Astrocyte of the hippocampus (primary cell): ENCODE measurements around the gene CDC27.
"Not testable (repeated sequence)": the region's sequence is repeated elsewhere in the genome, so short reads cannot be mapped to it uniquely, and the experiment has no call there.

Experiments used
- DNase-seq: peaks from one replicate; pipeline ENCODE4 v3.0.0; 2011; ENCODE audit warnings: low read depth, low spot score

CDC27 gene

DNA sequence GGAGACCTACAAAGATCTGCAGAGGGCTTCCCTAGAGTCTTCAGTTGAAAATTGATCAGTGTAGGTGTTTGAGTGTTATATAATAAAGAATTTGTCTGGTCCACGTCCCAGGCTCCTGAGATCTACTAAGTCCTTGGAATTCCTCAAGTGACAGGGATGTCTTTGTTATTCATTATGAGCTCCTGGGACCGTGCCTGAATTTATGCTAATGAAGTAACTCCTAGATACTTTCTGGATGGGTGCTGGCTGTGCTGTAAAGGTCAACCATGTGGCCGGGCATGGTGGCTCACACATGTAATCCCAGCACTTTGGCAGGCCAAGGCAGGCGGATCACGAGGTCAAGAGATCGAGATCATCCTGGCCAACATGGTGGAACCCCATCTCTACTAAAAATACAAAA lies 43.7 kb downstream of the CDC27 start:
- DNase-seq, result no peak

GRCh38 chr17:47135235-47135634 lies 53.9 kb downstream of the CDC27 start:
- no peak for DNase-seq

- not testable (repeated sequence) for DNase-seq
These were observed 54.7 kb downstream of the CDC27 start for GRCh38 chr17:47134354-47134753.

DNA sequence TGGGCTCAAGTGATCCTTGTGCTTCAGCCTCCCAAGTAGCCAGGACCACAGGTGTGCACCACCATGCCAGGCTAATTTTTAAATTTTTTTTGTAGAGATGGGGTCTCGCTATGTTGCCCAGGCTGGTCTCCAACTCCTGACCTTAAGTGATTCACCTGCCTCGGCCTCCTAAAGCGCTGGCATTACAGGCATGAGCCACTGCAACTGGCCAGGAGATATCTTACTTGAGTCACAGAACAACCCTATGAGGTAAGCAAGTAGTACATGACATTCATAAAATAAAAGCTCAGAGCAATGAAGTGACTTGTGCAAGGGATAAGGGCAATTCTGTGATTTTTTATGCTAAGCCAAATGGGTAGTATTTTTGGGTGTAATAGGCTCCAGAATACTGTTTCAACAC lies 57.3 kb downstream of the CDC27 start:
- DNase-seq, result peak; percentile 12

DNA sequence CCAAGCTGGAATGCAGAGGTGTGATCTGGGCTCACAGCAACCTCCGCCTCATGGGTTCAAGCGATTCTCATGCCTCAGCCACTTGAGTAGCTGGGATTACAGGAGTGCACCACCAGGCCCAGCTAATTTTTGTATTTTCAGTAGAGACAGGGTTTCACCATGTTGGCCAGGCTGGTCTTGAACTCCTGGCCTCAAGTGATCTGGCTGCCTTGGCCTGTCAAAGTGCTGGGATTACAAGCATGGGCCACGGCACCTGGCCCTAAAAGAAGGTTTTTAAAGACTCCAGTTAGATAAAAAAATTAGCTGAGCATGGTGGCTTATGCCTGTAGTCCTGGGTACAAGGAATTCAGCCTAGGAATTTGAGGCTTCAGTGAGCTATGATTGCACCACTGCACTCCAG lies 62.3 kb downstream of the CDC27 start:
- DNase-seq, result not testable (repeated sequence)

- not testable (repeated sequence) for DNase-seq
These were observed 65.8 kb downstream of the CDC27 start for GRCh38 chr17:47123262-47123661.

DNA sequence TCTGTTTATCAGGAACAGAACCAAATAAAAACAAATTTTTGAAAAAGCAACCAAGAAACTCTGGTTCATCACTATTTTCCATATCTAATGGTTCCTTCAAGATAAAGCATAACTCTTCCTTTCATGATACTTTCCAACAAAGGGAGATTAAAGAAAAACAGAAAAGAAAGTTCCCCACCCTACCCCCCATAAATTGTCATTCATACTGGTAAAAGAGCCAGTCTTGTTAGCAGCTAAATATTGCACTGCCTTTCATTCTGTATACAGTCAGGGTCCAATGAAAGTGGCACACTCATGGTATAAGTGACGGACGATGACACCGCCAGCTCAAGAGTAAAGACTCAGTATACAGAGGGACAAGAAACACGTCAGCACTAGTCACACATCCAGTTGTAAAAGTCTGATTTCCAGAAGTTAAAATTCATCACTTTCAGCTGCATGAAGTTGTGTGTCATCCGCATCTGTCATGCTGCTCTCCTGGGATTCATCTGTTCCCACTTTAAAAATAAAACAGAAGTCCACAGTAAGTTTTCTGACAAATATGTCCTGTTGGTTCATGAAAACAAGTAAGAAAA lies 68.5 kb downstream of the CDC27 start:
- peak; percentile 7 for DNase-seq

DNA sequence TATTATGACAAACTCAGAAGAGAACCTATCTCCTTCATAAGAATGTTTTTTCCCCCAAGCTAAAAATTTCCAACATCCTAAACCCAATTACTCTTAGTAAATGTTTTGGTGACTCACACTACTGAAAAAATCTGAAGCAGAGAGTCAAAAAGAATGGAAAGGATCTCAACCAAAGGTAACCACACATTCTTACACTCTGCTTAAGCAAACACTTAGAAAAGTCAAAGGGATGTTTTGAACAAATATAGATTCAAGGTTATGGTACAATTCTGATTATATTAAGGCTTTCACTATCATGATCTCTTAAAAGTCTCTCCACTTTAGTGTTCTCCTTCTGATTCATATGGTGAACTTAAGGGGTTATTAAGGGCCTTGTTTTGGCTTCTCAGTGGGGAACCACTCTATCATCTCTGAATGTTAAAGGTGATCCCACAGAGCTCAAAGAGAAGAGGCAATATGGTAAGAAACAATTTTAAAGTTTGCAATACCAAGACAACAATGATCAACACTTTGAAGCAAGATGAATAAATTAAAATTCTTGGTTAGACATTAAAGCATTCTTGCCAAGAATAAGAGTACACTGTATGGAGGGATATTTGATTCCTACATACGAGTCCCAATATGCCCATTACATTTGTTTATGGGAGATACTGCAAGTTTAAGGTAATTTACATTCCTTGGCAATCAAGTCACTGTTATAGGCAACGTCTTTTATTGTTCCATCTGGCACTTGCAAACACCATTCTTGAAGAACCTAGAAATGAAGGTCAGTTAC lies 69.2 kb downstream of the CDC27 start:
- DNase-seq, result peak; percentile 70

GRCh38 chr17:47117386-47117785 lies 71.7 kb downstream of the CDC27 start:
- DNase-seq, result no peak

DNA sequence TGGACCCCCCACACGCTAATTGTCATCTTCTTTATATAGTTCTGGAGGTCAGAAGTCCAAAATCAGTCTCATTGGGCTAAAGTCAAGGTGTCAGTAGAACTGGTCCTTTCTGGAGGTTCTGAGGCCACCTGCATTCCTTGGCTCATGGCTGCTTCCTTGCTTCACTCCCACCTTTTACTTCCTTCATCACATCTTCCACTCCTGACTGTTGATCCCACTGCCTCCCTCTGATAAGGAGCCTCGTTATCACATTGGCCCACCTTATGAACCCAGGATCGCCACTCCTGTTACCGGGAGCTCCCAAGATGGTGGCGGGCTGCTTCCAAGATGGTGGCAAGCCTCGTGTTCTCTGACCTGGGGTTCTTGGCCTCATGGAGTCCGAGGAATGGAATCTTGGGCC lies 83.0 kb downstream of the CDC27 start:
- no peak for DNase-seq

GRCh38 chr17:47105246-47105645 lies 83.8 kb downstream of the CDC27 start:
- not testable (repeated sequence) for DNase-seq

- no peak for DNase-seq
These were observed 86.2 kb downstream of the CDC27 start for GRCh38 chr17:47102914-47103313.

DNA sequence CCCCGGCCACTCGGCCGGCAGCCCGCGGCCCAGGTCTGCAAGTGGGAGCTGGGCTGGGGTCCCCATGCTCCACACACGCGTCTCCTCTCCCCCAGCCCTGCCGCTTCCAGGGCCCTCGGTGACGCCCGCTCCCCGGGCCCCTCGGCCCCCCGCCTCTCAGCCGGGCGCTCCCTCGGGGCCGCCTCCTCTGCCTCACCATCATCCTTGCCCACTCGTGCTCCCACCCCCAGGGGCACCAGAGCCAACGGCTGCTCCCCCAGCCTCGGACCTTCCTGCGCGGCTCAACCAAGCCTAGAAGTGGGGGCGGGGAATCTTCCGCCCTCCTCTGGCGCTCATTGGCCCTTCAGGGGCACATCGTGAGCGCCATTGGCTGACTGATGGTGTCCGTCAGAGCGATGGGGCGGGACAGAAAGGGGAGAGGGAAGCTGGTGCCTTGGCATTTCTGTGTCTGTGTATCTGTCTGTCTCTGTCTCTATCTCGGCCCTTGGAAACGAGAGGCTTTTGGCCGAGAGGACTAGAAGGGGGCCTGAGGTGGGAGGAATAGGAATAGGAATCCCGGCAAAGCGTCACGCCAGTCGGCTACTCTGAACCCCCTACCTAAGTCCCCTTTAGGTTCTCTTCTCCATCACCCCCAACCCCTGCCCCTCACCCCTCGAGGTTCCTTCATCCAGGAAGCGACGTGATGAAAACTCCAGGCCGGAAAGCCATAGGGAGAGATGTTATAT lies 88.9 kb downstream of the CDC27 start:
- DNase-seq, result peak; percentile 95

GRCh38 chr17:47099451-47099986 lies 89.6 kb downstream of the CDC27 start:
- DNase-seq, result no peak

DNA sequence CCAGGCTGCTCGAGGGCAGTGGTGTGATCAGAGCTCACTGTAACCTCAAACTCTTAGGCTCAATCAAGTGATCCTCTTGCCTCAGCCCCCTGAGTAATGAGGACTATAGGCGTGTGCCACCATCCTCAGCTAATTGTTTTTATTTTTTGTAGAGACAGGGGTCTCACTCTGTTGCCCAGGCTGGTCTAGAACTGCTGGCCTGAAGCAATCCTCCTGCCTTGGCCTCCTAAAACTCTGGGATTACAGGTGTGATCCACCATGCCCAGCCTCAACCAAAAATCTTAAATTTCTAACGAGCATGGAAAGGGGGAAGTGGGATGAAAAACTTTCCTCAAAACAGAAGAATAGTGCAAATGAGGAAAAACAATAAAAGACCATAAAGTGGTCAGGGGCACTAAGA lies 92.8 kb downstream of the CDC27 start:
- DNase-seq, result no peak

DNA sequence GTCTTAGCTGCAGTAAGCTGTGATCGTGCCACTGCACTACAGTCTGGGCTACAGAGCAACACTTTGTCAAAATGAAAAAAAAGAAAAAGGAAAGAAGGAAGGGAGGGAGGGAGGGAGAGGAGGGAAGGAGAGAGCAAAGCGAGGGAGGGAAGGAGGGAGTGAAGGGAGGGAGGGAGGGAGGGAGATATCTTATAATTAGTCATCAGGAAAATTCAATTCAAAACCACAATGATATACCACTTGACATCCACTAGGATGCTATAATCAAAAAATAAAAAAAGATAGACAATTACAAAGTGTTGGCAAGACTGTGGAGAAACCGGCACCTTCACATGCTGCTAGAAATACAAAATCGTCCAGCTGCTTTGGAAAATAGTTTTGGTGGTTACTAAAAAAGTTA lies 93.8 kb downstream of the CDC27 start:
- no peak for DNase-seq

DNA sequence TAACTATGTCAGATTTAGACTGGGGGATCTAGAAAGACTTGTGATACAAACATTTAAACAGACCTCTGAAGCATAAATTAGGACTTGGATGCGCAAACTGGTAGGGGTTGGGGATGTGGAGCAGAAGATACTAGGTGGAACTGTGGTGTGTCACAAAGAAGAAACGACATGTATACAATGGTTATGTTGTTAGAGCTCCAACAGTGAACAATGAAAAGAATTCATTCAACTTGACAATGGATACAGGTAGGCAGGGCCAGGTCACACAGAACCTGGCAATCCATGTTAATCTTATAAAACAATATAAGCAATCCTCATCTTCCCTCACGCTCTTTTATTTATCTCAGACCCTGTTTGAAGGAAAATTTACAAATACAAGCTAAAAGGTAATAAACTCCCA lies 102.0 kb downstream of the CDC27 start:
- no peak for DNase-seq

DNA sequence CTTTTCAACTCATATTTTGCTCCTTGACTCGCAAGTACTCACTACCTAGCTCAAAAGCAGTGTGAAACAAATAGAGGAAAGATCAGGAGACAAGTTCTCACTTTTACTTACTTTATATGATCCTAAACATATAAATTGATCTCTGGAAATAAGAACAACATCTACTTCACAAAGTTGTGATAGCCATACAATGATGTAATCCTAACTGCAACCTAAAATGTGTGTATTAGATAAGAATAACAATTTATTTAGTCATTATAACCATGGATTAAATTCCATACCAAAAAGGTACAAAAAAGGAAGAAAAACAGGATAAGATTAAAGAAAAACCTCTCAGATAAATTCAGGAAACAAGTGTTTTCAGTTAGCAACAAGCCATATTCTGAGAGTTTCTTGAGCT lies 103.4 kb downstream of the CDC27 start:
- DNase-seq, result no peak

- no peak for DNase-seq
These were observed 110.3 kb downstream of the CDC27 start for GRCh38 chr17:47078801-47079200.

GRCh38 chr17:47077576-47077975 lies 111.5 kb downstream of the CDC27 start:
- DNase-seq, result peak; percentile 24

DNA sequence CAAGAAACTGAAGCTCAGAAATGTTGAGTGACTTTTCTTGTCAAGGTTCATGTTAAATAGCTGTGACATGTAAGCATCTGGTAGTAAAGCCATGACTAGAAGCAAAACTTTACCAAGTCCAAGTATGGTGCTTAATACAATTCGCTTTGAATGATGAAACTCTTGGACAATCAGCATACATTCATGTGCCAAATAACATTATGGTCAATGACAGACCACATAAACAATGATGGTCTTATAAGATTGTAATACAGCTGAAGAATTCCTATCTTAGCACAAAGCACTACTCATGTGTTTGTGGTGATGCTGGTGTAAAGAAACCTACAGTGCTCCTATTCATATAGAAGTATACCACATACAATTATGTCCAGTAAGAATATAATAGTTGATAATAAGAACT lies 112.9 kb downstream of the CDC27 start:
- no peak for DNase-seq

GRCh38 chr17:47074361-47074760 lies 114.7 kb downstream of the CDC27 start:
- not testable (repeated sequence) for DNase-seq

DNA sequence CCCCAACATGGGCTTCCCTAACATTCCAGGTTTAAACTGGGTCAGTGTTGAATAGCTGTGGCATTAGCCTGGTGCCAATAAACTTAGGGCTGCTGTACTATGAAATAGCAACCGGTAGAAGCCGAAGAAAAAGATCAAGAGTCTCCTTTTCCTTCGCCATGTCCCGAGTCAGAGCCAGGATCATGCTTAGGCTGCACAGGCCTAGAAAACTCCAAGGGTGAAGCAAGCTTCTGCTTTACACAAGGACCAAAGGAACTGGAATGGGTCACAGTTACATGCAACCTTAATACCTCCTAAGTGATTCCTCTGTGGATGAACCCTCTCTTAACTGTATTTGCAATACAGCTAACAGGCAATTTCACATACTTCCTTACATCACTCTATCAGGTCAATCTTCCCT lies 115.5 kb downstream of the CDC27 start:
- not testable (repeated sequence) for DNase-seq
